H9 (cell line): ENCODE data around the gene MAPK8. TPM values are rescaled to one million over a fixed set of nuclear protein-coding genes. Genes with fewer than 3 reads are reported as not detected.

Experiments
- DNase-seq: peaks from one replicate; pipeline ENCODE4 v3.0.0-alpha.2; 2017
- H2AFZ ChIP-seq: one replicate; pipeline ENCODE4 v1.6.1; 2013; ENCODE audit warnings: mild to moderate bottlenecking, low read length, control low read depth, moderate library complexity
- H2AK5ac ChIP-seq: 2 replicates; pipeline ENCODE4 v1.6.1; 2013; ENCODE audit warnings: low read length, control low read depth, mixed read lengths; ENCODE audit not compliant: insufficient read length
- H2BK120ac ChIP-seq: one replicate; pipeline ENCODE4 v1.6.1; 2013; ENCODE audit warnings: low read depth, mild to moderate bottlenecking, low read length, control low read depth, inconsistent platforms; ENCODE audit not compliant: poor library complexity, severe bottlenecking
- H2BK12ac ChIP-seq: 2 replicates; pipeline ENCODE4 v1.6.1; 2013; ENCODE audit warnings: low read length, control low read depth, mixed read lengths, low read depth; ENCODE audit not compliant: insufficient read length
- H2BK15ac ChIP-seq: 2 replicates; pipeline ENCODE4 v1.6.1; 2013; ENCODE audit warnings: low read depth, low read length, control low read depth
- H2BK20ac ChIP-seq: one replicate; pipeline ENCODE4 v1.6.1; 2013; ENCODE audit warnings: low read depth, mild to moderate bottlenecking, low read length, control low read depth, inconsistent platforms; ENCODE audit not compliant: poor library complexity, severe bottlenecking
- H2BK5ac ChIP-seq: 2 replicates; pipeline ENCODE4 v1.6.1; 2013; ENCODE audit warnings: low read length, control low read depth, mixed read lengths; ENCODE audit not compliant: insufficient read length
- H3K14ac ChIP-seq: 2 replicates; pipeline ENCODE4 v1.6.1; 2013; ENCODE audit warnings: low read length, control low read depth; ENCODE audit not compliant: insufficient read depth
- H3K18ac ChIP-seq: 2 replicates; pipeline ENCODE4 v1.6.1; 2013; ENCODE audit warnings: low read depth, mild to moderate bottlenecking, mixed read lengths, low read length, control low read depth; ENCODE audit not compliant: insufficient read length
- H3K23ac ChIP-seq: 2 replicates; pipeline ENCODE4 v1.6.1; 2013; ENCODE audit warnings: low read length, control low read depth, mixed read lengths, low read depth; ENCODE audit not compliant: insufficient read length
- H3K23me2 ChIP-seq: 2 replicates; pipeline ENCODE4 v1.6.1; 2013; ENCODE audit warnings: low read depth, mild to moderate bottlenecking, mixed read lengths, low read length, control low read depth; ENCODE audit not compliant: insufficient read length, poor library complexity, severe bottlenecking
- H3K27ac ChIP-seq: 2 replicates; pipeline ENCODE4 v1.5.1; 2013; ENCODE audit warnings: low read length, control low read depth, mixed read lengths, low read depth; ENCODE audit not compliant: insufficient read length
- H3K27me3 ChIP-seq: 2 replicates; pipeline ENCODE4 v1.6.1; 2013; ENCODE audit warnings: low read length, control low read depth, inconsistent platforms; ENCODE audit not compliant: insufficient read depth
- H3K4ac ChIP-seq: 2 replicates; pipeline ENCODE4 v1.6.1; 2013; ENCODE audit warnings: low read depth, mild to moderate bottlenecking, control low read depth, inconsistent platforms, low read length, moderate library complexity
- H3K4me1 ChIP-seq: 2 replicates; pipeline ENCODE4 v1.6.1; 2013; ENCODE audit warnings: low read length, control low read depth, inconsistent platforms; ENCODE audit not compliant: insufficient read depth
- H3K4me2 ChIP-seq: 2 replicates; pipeline ENCODE4 v1.6.1; 2013; ENCODE audit warnings: low read length, control low read depth, mixed read lengths; ENCODE audit not compliant: insufficient read length, insufficient read depth
- H3K56ac ChIP-seq: 2 replicates; pipeline ENCODE4 v1.6.1; 2013; ENCODE audit warnings: low read depth, mild to moderate bottlenecking, mixed read lengths, low read length, control low read depth; ENCODE audit not compliant: insufficient read length
- H3K79me1 ChIP-seq: 2 replicates; pipeline ENCODE4 v1.6.1; 2013; ENCODE audit warnings: low read depth, mild to moderate bottlenecking, moderate library complexity, low read length, control low read depth, inconsistent platforms; ENCODE audit not compliant: insufficient read depth, poor library complexity, severe bottlenecking
- H3K79me2 ChIP-seq: 2 replicates; pipeline ENCODE4 v1.6.1; 2013; ENCODE audit warnings: low read length, control low read depth, inconsistent platforms; ENCODE audit not compliant: insufficient read depth
- H3K9ac ChIP-seq: 2 replicates; pipeline ENCODE4 v1.6.1; 2013; ENCODE audit warnings: low read length, control low read depth, mixed read lengths; ENCODE audit not compliant: insufficient read length; ENCODE audit errors: extremely low read depth
- H3K9me3 ChIP-seq: one replicate; pipeline ENCODE4 v1.6.1; 2013; ENCODE audit warnings: low read depth, low read length, inconsistent platforms; ENCODE audit not compliant: control insufficient read depth
- H3T11ph ChIP-seq: one replicate; pipeline ENCODE4 v1.6.1; 2013; ENCODE audit warnings: mild to moderate bottlenecking, low read length, control low read depth, inconsistent platforms
- H4K20me1 ChIP-seq: one replicate; pipeline ENCODE4 v1.6.1; 2013; ENCODE audit not compliant: control insufficient read depth, insufficient read length, insufficient read depth
- H4K5ac ChIP-seq: 2 replicates; pipeline ENCODE4 v1.6.1; 2013; ENCODE audit warnings: low read depth, mild to moderate bottlenecking, mixed read lengths, low read length, control low read depth; ENCODE audit not compliant: insufficient read length
- H4K8ac ChIP-seq: replicated peaks from 2 replicates; pipeline ENCODE4 v1.6.1; 2013; ENCODE audit warnings: low read length, control low read depth, mixed read lengths, low read depth; ENCODE audit not compliant: insufficient read length
- H4K91ac ChIP-seq: 2 replicates; pipeline ENCODE4 v1.6.1; 2013; ENCODE audit warnings: low read depth, mild to moderate bottlenecking, moderate library complexity, mixed read lengths, low read length, control low read depth; ENCODE audit not compliant: insufficient read length
- H3K27ac Mint-ChIP-seq, 3 experiments: 2 replicates in 2 of 3; 3 replicates in 1 of 3; pipeline ENCODE4 v1.8.0; 2020 to 2021; ENCODE audit warnings: mixed read lengths in 3 of 3, mild to moderate bottlenecking in 1 of 3, moderate library complexity in 1 of 3
- H3K27me3 Mint-ChIP-seq: 2 replicates; pipeline ENCODE4 v1.8.0; 2021; ENCODE audit warnings: low read depth, mild to moderate bottlenecking, moderate library complexity, mixed read lengths
- H3K36me3 Mint-ChIP-seq, 3 experiments: 2 replicates in 2 of 3; 3 replicates in 1 of 3; pipeline ENCODE4 v1.8.0; 2020 to 2021; ENCODE audit warnings: low read depth in 3 of 3, mixed read lengths in 3 of 3; ENCODE audit not compliant: insufficient read depth in 1 of 3
- H3K4me1 Mint-ChIP-seq, 2 experiments: 2 replicates each; pipeline ENCODE4 v1.8.0; 2020; ENCODE audit warnings: mixed read lengths in 2 of 2
- H3K4me3 Mint-ChIP-seq, 2 experiments: 2 replicates in 1 of 2; 3 replicates in 1 of 2; pipeline ENCODE4 v1.8.0; 2020 to 2021; ENCODE audit warnings: mild to moderate bottlenecking in 2 of 2, mixed read lengths in 2 of 2, moderate library complexity in 1 of 2
- H3K9me3 Mint-ChIP-seq, 2 experiments: 2 replicates in 1 of 2; 3 replicates in 1 of 2; pipeline ENCODE4 v1.8.0; 2020; ENCODE audit warnings: mild to moderate bottlenecking in 2 of 2, mixed read lengths in 2 of 2, moderate library complexity in 1 of 2
- WGBS: extraction: QIAGEN DNeasy Blood & Tissue Kit; methylation state at CpG from one replicate; pipeline ENCODE4 v1.1.7; 2013; ENCODE audit warnings: missing lambda C conversion rate, low lambda C conversion rate, mixed read lengths; ENCODE audit not compliant: insufficient read length; ENCODE audit errors: extremely low coverage; 5-methylcytosine and 5-hydroxymethylcytosine counted together
- total RNA-seq: library from RNA; stranded (reverse); gene quantifications from 2 replicates; pipeline ENCODE4 v1.2.1, GENCODE V29; 2021
- TF ChIP-seq, protein P1 (sequence below): fragments of 200-600 bp; sonication (generic); conservative IDR thresholded peaks from 3 replicates; pipeline ENCODE4 v1.8.0; 2021; ENCODE audit warnings: antibody characterized with exemption, mild to moderate bottlenecking

Gene MAPK8
- total RNA-seq, 1 experiment from 2014 or later, result 52.0 TPM

DNA sequence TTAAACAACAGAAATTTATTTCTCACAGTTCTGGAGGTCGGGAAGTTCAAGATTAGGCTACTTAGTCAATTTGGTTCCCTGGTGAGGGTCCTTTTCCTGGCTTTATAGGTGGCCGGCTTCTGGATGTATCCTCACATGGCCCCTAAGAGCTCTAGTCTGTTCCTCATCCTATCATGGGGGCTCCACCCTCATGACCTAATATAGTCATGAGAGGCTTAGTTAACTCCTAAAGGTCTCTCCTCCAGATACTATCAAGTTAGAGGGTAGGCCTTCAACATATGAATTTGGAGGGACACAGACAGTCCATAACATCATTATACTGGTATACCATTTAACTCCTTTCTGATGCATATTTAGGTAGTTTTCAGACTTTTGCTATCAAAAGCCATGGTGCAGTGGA lies 7.6 kb downstream of the MAPK8 start:
- Histone ChIP-seq H3K27me3 (no peaks in the 10 kb centered on the region), H3K4ac (no peak overlapping the region), H3K4me1 (peaks cover 3% of the 10 kb centered on the region; the same call in 1 of the 2 replicates), H3K27ac (no peak overlapping the region), H3K23me2 (no peaks in the 10 kb centered on the region), H2BK20ac (no peak overlapping the region), H4K91ac (no peak overlapping the region), H3K79me1 (no peaks in the 10 kb centered on the region), H2BK15ac (no peak overlapping the region), H4K5ac (no peak overlapping the region), H3K9me3 (no peaks in the 10 kb centered on the region), H2BK12ac (no peak overlapping the region), H3K18ac (no peak overlapping the region), H3K56ac (no peak overlapping the region), H2AFZ (no peak overlapping the region), H4K8ac (no peak overlapping the region), H3T11ph (no peak overlapping the region), H3K23ac (no peak overlapping the region), H3K4me2 (no peak overlapping the region), H3K79me2 (peaks cover 15% of the 10 kb centered on the region; the same call in 1 of the 2 replicates), H2AK5ac (no peak overlapping the region), H3K14ac (no peak overlapping the region), H4K20me1 (no peaks in the 10 kb centered on the region), H3K9ac (no peak overlapping the region), H2BK5ac (no peak overlapping the region), H2BK120ac (no peak overlapping the region)
- Mint-ChIP-seq H3K9me3 (no peaks in the 10 kb centered on the region), H3K27ac (no peak overlapping the region), H3K36me3 (peaks cover 0 to 5% (median 0%) of the 10 kb centered on the region in 3 experiments; a peak in 1 of 7 replicates), H3K27me3 (no peaks in the 10 kb centered on the region), H3K4me3 (no peak overlapping the region), H3K4me1 (peaks cover 4 to 10% of the 10 kb centered on the region in 2 experiments)
- TF ChIP-seq, protein P1, sequence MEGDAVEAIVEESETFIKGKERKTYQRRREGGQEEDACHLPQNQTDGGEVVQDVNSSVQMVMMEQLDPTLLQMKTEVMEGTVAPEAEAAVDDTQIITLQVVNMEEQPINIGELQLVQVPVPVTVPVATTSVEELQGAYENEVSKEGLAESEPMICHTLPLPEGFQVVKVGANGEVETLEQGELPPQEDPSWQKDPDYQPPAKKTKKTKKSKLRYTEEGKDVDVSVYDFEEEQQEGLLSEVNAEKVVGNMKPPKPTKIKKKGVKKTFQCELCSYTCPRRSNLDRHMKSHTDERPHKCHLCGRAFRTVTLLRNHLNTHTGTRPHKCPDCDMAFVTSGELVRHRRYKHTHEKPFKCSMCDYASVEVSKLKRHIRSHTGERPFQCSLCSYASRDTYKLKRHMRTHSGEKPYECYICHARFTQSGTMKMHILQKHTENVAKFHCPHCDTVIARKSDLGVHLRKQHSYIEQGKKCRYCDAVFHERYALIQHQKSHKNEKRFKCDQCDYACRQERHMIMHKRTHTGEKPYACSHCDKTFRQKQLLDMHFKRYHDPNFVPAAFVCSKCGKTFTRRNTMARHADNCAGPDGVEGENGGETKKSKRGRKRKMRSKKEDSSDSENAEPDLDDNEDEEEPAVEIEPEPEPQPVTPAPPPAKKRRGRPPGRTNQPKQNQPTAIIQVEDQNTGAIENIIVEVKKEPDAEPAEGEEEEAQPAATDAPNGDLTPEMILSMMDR, result no peak
- DNase-seq, result no peak
- no CpG with 5 or more reads among the region's 2 CpGs for WGBS
